SK-N-SH treated with all-trans-retinoic acid at 6 μM for 48 hours (cell line): Measurements from ENCODE around the gene CCR5AS.

Experiments
- ATAC-seq: fragments of 200-7000 bp; cut with Tn5 transposase; 3 replicates; pipeline ENCODE4 v1.9.1; 2020; ENCODE audit warnings: mild to moderate bottlenecking, moderate library complexity
- BACH2 ChIP-seq: fragments of 250-450 bp; sonication (Bioruptor Pico); IDR thresholded peaks from 2 replicates; pipeline ENCODE4 v1.9.0; 2021; ENCODE audit warnings: mild to moderate bottlenecking, borderline replicate concordance
- CREB5 ChIP-seq: fragments of 250-450 bp; sonication (Bioruptor Pico); IDR thresholded peaks from 2 replicates; pipeline ENCODE4 v1.5.1; 2020; ENCODE audit warnings: low read depth, mild to moderate bottlenecking, moderate library complexity
- CSDC2 ChIP-seq: fragments of 250-450 bp; sonication (Bioruptor Pico); IDR thresholded peaks from 2 replicates; pipeline ENCODE4 v1.5.0; 2020; ENCODE audit warnings: mild to moderate bottlenecking, moderate library complexity
- CSRNP3 ChIP-seq: fragments of 250-450 bp; sonication (Bioruptor Pico); IDR thresholded peaks from 2 replicates; pipeline ENCODE4 v1.5.1; 2021; ENCODE audit warnings: mild to moderate bottlenecking, moderate library complexity
- ESRRG ChIP-seq: fragments of 250-450 bp; sonication (Bioruptor Pico); IDR thresholded peaks from 2 replicates; pipeline ENCODE4 v1.6.1; 2021; ENCODE audit warnings: mild to moderate bottlenecking
- ISL1 ChIP-seq: fragments of 250-450 bp; sonication (Bioruptor Pico); IDR thresholded peaks from 2 replicates; pipeline ENCODE4 v2.1.2; 2022; ENCODE audit warnings: mild to moderate bottlenecking, moderate library complexity
- OSR1 ChIP-seq: fragments of 250-450 bp; sonication (Bioruptor Pico); IDR thresholded peaks from 2 replicates; pipeline ENCODE4 v1.8.0; 2022; ENCODE audit warnings: moderate library complexity, mild to moderate bottlenecking, inconsistent platforms
- POU6F1 ChIP-seq: fragments of 250-450 bp; sonication (Bioruptor Pico); IDR thresholded peaks from 2 replicates; pipeline ENCODE4 v1.8.0; 2021; ENCODE audit warnings: low read depth, mild to moderate bottlenecking, moderate library complexity, borderline replicate concordance
- SNAI2 ChIP-seq: fragments of 250-450 bp; sonication (Bioruptor Pico); IDR thresholded peaks from 2 replicates; pipeline ENCODE4 v1.5.0; 2020; ENCODE audit warnings: mild to moderate bottlenecking, moderate library complexity
- TCF4 ChIP-seq: fragments of 250-450 bp; sonication (Bioruptor Pico); IDR thresholded peaks from 2 replicates; pipeline ENCODE4 v1.8.0; 2021; ENCODE audit warnings: mild to moderate bottlenecking, moderate library complexity, borderline replicate concordance
- TOX ChIP-seq: fragments of 250-450 bp; sonication (Bioruptor Pico); IDR thresholded peaks from 2 replicates; pipeline ENCODE4 v1.8.0; 2021; ENCODE audit warnings: mild to moderate bottlenecking, moderate library complexity, borderline replicate concordance
- TSHZ2 ChIP-seq: fragments of 250-450 bp; sonication (Bioruptor Pico); IDR thresholded peaks from 2 replicates; pipeline ENCODE4 v1.5.0; 2020; ENCODE audit warnings: mild to moderate bottlenecking, moderate library complexity
- ZC3H10 ChIP-seq: fragments of 250-450 bp; sonication (Bioruptor Pico); IDR thresholded peaks from 2 replicates; pipeline ENCODE4 v1.5.1; 2021; ENCODE audit warnings: mild to moderate bottlenecking, moderate library complexity
- ZFP3 ChIP-seq: fragments of 250-450 bp; sonication (Bioruptor Pico); IDR thresholded peaks from 2 replicates; pipeline ENCODE4 v1.5.0; 2020; ENCODE audit warnings: mild to moderate bottlenecking, moderate library complexity
- ZFP30 ChIP-seq: fragments of 450-650 bp; formaldehyde crosslinking; IDR thresholded peaks from 2 replicates; pipeline ENCODE4 v1.5.0; 2022; ENCODE audit warnings: mild to moderate bottlenecking, moderate library complexity
- ZNF565 ChIP-seq: fragments of 450-650 bp; formaldehyde crosslinking; conservative IDR thresholded peaks from 2 replicates; pipeline ENCODE4 v1.5.0; 2020; ENCODE audit warnings: low read depth, mild to moderate bottlenecking, moderate library complexity
- ZNF8 ChIP-seq: fragments of 450-650 bp; formaldehyde crosslinking; IDR thresholded peaks from 2 replicates; pipeline ENCODE4 v1.5.0; 2020; ENCODE audit warnings: mild to moderate bottlenecking, moderate library complexity

Gene CCR5AS

GRCh38 chr3:46374755-46375154 lies 32.1 kb downstream of the CCR5AS start:
- TF ChIP-seq TSHZ2 (no peak), ZNF565 (CRISPR knock-in tag) (no peak), SNAI2 (no peak), TCF4 (CRISPR knock-in tag) (no peak), CSDC2 (CRISPR knock-in tag) (no peak), ESRRG (CRISPR knock-in tag) (no peak), POU6F1 (no peak), TOX (CRISPR knock-in tag) (no peak), ZNF8 (CRISPR knock-in tag) (no peak), ISL1 (no peak), CREB5 (CRISPR knock-in tag) (no peak), ZFP30 (CRISPR knock-in tag) (no peak), ZFP3 (no peak), ZC3H10 (CRISPR knock-in tag) (no peak)
- ATAC-seq, result no peak

- TF ChIP-seq ESRRG (CRISPR knock-in tag) (no peak), POU6F1 (no peak), ISL1 (no peak), ZFP30 (CRISPR knock-in tag) (no peak), CREB5 (CRISPR knock-in tag) (no peak), BACH2 (CRISPR knock-in tag) (no peak), TCF4 (CRISPR knock-in tag) (no peak), CSRNP3 (no peak), ZFP3 (no peak), SNAI2 (no peak), ZC3H10 (CRISPR knock-in tag) (no peak), OSR1 (CRISPR knock-in tag) (no peak), TOX (CRISPR knock-in tag) (no peak), ZNF565 (CRISPR knock-in tag) (no peak)
- no peak for ATAC-seq
These were observed 34.1 kb downstream of the CCR5AS start for GRCh38 chr3:46372492-46373359.
